B cell (primary cell): ENCODE results near the gene NOXO1. TPM values are rescaled to one million over a fixed set of nuclear protein-coding genes. Genes with fewer than 3 reads are reported as not detected.

Experiments
- ATAC-seq: fragments of 200-7000 bp; cut with Tn5 transposase; one replicate; pipeline ENCODE4 v1.10.0; 2021; ENCODE audit warnings: low read depth, mild to moderate bottlenecking, moderate number of reproducible peaks, moderate library complexity
- CTCF ChIA-PET: fragments of 350-600 bp; sonication (Branson Sonifier 250); formaldehyde crosslinking; loops from one replicate; lab custom pipeline; 2021; ENCODE audit warnings: antibody characterized with exemption, inconsistent platforms; lab: Charles Lee
- POLR2A ChIA-PET: fragments of 350-600 bp; sonication (Branson Sonifier 250); formaldehyde crosslinking; loops from one replicate; lab custom pipeline; 2021; ENCODE audit warnings: antibody characterized with exemption; lab: Charles Lee
- DNase-seq: peaks from one replicate; pipeline ENCODE4 v3.0.0; 2013
- H2AFZ ChIP-seq: 2 replicates; pipeline ENCODE4 v1.6.1; 2012; ENCODE audit warnings: mild to moderate bottlenecking, low read depth, low read length; ENCODE audit not compliant: insufficient read depth, poor library complexity, severe bottlenecking
- H3K27ac ChIP-seq, 2 donors: 1 replicate in 1 of 2; 2 replicates in 1 of 2; pipeline ENCODE4 v1.5.1; 2012 to 2013; ENCODE audit warnings: low read length in 2 of 2, mild to moderate bottlenecking in 2 of 2, moderate library complexity in 1 of 2
- H3K27me3 ChIP-seq, 4 experiments: fragments of 200-600 bp in 1 of 4; sonication (generic) in 1 of 4; replicated peaks in 1 of 4; 1 replicate in 2 of 4; 2 replicates in 2 of 4; pipeline versions ENCODE4 v1.6.1 to v1.7.0; 2013 to 2016; ENCODE audit warnings: low read length in 3 of 4, mild to moderate bottlenecking in 2 of 4, mixed read lengths in 1 of 4, moderate library complexity in 1 of 4; ENCODE audit not compliant: insufficient read depth in 4 of 4, control insufficient read depth in 3 of 4; ENCODE audit errors: control extremely low read depth in 1 of 4
- H3K36me3 ChIP-seq, 2 experiments: replicated peaks in 1 of 2; 1 replicate in 1 of 2; 2 replicates in 1 of 2; pipeline versions ENCODE4 v1.6.1 to v1.7.1; 2013; ENCODE audit warnings: low read length in 1 of 2; ENCODE audit not compliant: insufficient read depth in 2 of 2, control insufficient read depth in 1 of 2; ENCODE audit errors: control extremely low read depth in 1 of 2, extremely low read depth in 1 of 2
- H3K4me1 ChIP-seq, 2 donors: fragments of 200-600 bp in 1 of 2; sonication (generic) in 1 of 2; 1 replicate in 1 of 2; 2 replicates in 1 of 2; pipeline versions ENCODE4 v1.5.1 to v1.6.1; 2013 to 2017; ENCODE audit warnings: low read length in 2 of 2; ENCODE audit not compliant: control insufficient read depth in 2 of 2, insufficient read depth in 2 of 2
- H3K4me2 ChIP-seq: replicated peaks from 2 replicates; pipeline ENCODE3; 2012; ENCODE audit warnings: mild to moderate bottlenecking, low read depth, low read length; ENCODE audit not compliant: poor library complexity, severe bottlenecking
- H3K4me3 ChIP-seq, 5 experiments: fragments of 200-600 bp in 1 of 5; sonication (generic) in 1 of 5; 1 replicate in 3 of 5; 2 replicates in 2 of 5; pipeline versions ENCODE4 v1.5.1 to v1.7.0; 2011 to 2016; ENCODE audit warnings: low read length in 4 of 5, mild to moderate bottlenecking in 4 of 5, low read depth in 2 of 5, control low read depth in 1 of 5, moderate library complexity in 1 of 5; ENCODE audit not compliant: insufficient read depth in 1 of 5; ENCODE audit errors: control extremely low read depth in 1 of 5, extremely low read depth in 1 of 5
- H3K79me2 ChIP-seq: fragments of 200-600 bp; sonication (generic); one replicate; pipeline ENCODE4 v1.6.0; 2016; ENCODE audit warnings: low read length; ENCODE audit not compliant: control insufficient read depth, insufficient read depth
- H3K9ac ChIP-seq: fragments of 200-600 bp; sonication (generic); 2 replicates; pipeline ENCODE4 v1.6.1; 2017; ENCODE audit warnings: mild to moderate bottlenecking, low read length, moderate library complexity
- H3K9me3 ChIP-seq, 3 donors: one replicate each; pipeline versions ENCODE4 v1.6.1 to v1.7.1; 2013; ENCODE audit warnings: low read length in 2 of 3; ENCODE audit not compliant: control insufficient read depth in 2 of 3, insufficient read depth in 1 of 3; ENCODE audit errors: control extremely low read depth in 1 of 3
- H4K20me1 ChIP-seq: 2 replicates; pipeline ENCODE4 v1.6.0; 2012; ENCODE audit warnings: mild to moderate bottlenecking, low read length; ENCODE audit not compliant: insufficient read depth, control insufficient read depth, poor library complexity, severe bottlenecking
- H3K27ac Mint-ChIP-seq: one replicate; pipeline ENCODE4 v1.8.0; 2021; ENCODE audit warnings: mixed read lengths
- H3K27me3 Mint-ChIP-seq: one replicate; pipeline ENCODE4 v1.8.0; 2021; ENCODE audit warnings: mixed read lengths
- H3K4me1 Mint-ChIP-seq: one replicate; pipeline ENCODE4 v1.8.0; 2021; ENCODE audit warnings: mixed read lengths
- H3K4me3 Mint-ChIP-seq: one replicate; pipeline ENCODE4 v1.8.0; 2021; ENCODE audit warnings: mixed read lengths
- H3K9me3 Mint-ChIP-seq: one replicate; pipeline ENCODE4 v1.8.0; 2022; ENCODE audit warnings: mixed read lengths; ENCODE audit not compliant: insufficient read depth
- EZH2 ChIP-seq: IDR thresholded peaks from 2 replicates; pipeline ENCODE4 v1.6.1; 2012; ENCODE audit warnings: borderline replicate concordance, low read depth, mild to moderate bottlenecking, moderate library complexity, low read length; ENCODE audit not compliant: insufficient read depth, poor library complexity, severe bottlenecking
- WGBS: methylation state at CpG from one replicate; pipeline ENCODE4 v1.1.5; 2013; ENCODE audit warnings: missing lambda C conversion rate; ENCODE audit not compliant: insufficient coverage; 5-methylcytosine and 5-hydroxymethylcytosine counted together
- intact Hi-C: fragments of 100-400 bp; cut with micrococcal nuclease; formaldehyde crosslinking; loops from one replicate; pipeline ENCODE4 v1.10.0; 2022
- polyA plus RNA-seq: library from polyadenylated mRNA; depleted of rRNA; stranded (reverse); fragments of >200 nt; gene quantifications from 2 replicates; pipeline ENCODE4 v1.2.3, GENCODE V29; 2012
- total RNA-seq, 2 donors: library from RNA; stranded (reverse); fragments of 120-200 nt in 1 of 2; gene quantifications; 1 replicate in 1 of 2; 2 replicates in 1 of 2; pipeline versions ENCODE4 v1.2.3 to v1.2.4, GENCODE V29; 2013 to 2022
- TF ChIP-seq, protein P1 (sequence below): fragments of 200-600 bp; IDR thresholded peaks from one replicate; pipeline ENCODE4 v1.8.0; 2022; ENCODE audit warnings: antibody characterized with exemption, mild to moderate bottlenecking

Gene NOXO1
- total and polyA plus RNA-seq, 2 donors (not counting 1 experiment from before 2014, with no cell fraction given): 0.30 to 0.74 TPM

DNA sequence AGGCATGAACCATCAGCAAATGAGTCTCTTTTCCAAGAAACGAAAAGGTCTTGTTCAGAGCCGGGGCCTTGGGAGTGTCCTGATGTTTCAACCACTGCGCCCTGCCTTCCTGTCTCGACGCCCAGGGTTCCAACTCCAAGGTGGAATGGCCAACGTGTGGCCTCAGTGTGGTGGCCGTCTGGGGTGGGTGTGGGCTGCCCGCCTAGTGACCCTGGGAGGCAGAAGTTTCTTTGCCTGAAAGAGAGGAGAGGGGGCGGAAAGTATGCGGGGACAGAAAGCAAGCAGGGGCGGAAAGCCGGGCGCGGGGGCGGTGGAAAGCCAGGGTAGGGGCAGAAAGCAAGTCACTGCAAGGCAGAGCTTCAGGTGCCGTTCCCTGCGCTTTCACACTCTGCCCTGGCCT is 42.4 kb downstream of the NOXO1 start:
- intact Hi-C loops: no loop called here
- H3K4me2 ChIP-seq: no peak overlapping the region
- H3K36me3 ChIP-seq: peaks cover 0 to 12% of the 10 kb centered on the region in 2 experiments
- peaks cover 14 to 18% of the 10 kb centered on the region in 2 donors for H3K4me1 ChIP-seq
- no peak overlapping the region for H2AFZ ChIP-seq
- ChIA-PET CTCF (no interaction called here), POLR2A (no interaction called here)
- no peak overlapping the region for H3K27ac ChIP-seq
- H3K4me1 Mint-ChIP-seq: peaks cover 21% of the 10 kb centered on the region
- DNase-seq: no peak
- H4K20me1 ChIP-seq: no peaks in the 10 kb centered on the region
- no peak overlapping the region for H3K27ac Mint-ChIP-seq
- no peaks in the 10 kb centered on the region for H3K27me3 Mint-ChIP-seq
- no peaks in the 10 kb centered on the region for H3K9me3 Mint-ChIP-seq
- WGBS: 96% methylated on average over 17 of the region's 17 CpGs
- H3K9ac ChIP-seq: no peak overlapping the region
- no peaks in the 10 kb centered on the region for H3K79me2 ChIP-seq
- TF ChIP-seq EZH2: no peak
- TF ChIP-seq, protein P1, sequence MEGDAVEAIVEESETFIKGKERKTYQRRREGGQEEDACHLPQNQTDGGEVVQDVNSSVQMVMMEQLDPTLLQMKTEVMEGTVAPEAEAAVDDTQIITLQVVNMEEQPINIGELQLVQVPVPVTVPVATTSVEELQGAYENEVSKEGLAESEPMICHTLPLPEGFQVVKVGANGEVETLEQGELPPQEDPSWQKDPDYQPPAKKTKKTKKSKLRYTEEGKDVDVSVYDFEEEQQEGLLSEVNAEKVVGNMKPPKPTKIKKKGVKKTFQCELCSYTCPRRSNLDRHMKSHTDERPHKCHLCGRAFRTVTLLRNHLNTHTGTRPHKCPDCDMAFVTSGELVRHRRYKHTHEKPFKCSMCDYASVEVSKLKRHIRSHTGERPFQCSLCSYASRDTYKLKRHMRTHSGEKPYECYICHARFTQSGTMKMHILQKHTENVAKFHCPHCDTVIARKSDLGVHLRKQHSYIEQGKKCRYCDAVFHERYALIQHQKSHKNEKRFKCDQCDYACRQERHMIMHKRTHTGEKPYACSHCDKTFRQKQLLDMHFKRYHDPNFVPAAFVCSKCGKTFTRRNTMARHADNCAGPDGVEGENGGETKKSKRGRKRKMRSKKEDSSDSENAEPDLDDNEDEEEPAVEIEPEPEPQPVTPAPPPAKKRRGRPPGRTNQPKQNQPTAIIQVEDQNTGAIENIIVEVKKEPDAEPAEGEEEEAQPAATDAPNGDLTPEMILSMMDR: no peak
- ATAC-seq: no peak
- H3K4me3 Mint-ChIP-seq: no peak overlapping the region
- H3K4me3 ChIP-seq: no peak overlapping the region
- H3K9me3 ChIP-seq: no peaks in the 10 kb centered on the region
- H3K27me3 ChIP-seq: no peaks in the 10 kb centered on the region

DNA sequence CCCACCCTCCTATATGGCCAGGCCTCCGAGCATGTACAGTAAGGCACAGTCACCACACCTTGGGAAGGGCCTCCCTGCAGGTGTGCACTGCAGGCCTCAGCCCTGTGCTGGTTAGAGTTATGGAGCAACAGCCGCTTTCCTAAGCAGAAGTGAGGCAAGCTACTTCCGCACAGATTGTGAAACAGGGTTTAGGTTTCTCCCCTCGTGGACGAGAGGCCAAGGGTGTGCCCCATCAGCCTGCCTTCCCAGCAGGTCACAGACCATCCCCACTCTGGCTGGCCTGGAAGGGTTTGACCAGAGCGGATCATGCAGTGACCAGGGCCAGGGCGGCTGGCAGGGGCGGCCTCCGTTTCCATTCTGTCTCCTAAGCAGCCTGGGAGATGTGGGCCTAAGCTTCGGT is 43.0 kb downstream of the NOXO1 start:
- no peak overlapping the region for H3K4me3 Mint-ChIP-seq
- Histone ChIP-seq H3K36me3 (peaks cover 0 to 12% of the 10 kb centered on the region in 2 experiments), H4K20me1 (no peaks in the 10 kb centered on the region), H3K27me3 (no peaks in the 10 kb centered on the region), H3K4me2 (no peak overlapping the region), H3K4me3 (peak overlapping the region in 1 of 5 experiments; percentile 3), H3K9ac (no peak overlapping the region), H2AFZ (no peak overlapping the region), H3K27ac (no peak overlapping the region), H3K9me3 (no peaks in the 10 kb centered on the region), H3K4me1 (peaks cover 11 to 13% of the 10 kb centered on the region in 2 donors), H3K79me2 (no peaks in the 10 kb centered on the region)
- ATAC-seq (no peak), DNase-seq (no peak)
- WGBS: 96% methylated on average over 9 of the region's 10 CpGs
- no peak for TF ChIP-seq EZH2
- TF ChIP-seq, protein P1: no peak
- peaks cover 17% of the 10 kb centered on the region for H3K4me1 Mint-ChIP-seq
- POLR2A ChIA-PET: no interaction called here
- H3K9me3 Mint-ChIP-seq: no peaks in the 10 kb centered on the region
- intact Hi-C loops: no loop called here
- CTCF ChIA-PET: no interaction called here
- H3K27me3 Mint-ChIP-seq: no peaks in the 10 kb centered on the region
- H3K27ac Mint-ChIP-seq: no peak overlapping the region
